Forelimb muscle (tissue), 1 donor: ENCODE measurements around the gene GLI1. TPM values are rescaled to one million over a fixed set of nuclear protein-coding genes. Genes with fewer than 3 reads are reported as not detected.
"Not testable (repeated sequence)": the region's sequence is repeated elsewhere in the genome, so short reads cannot be mapped to it uniquely, and the experiment has no call there.

Source experiments
- DNase-seq: peaks from one replicate; pipeline ENCODE4 v3.0.0-alpha.2; 2013; ENCODE audit warnings: low read depth
- polyA plus RNA-seq: library from polyadenylated mRNA; unstranded; fragments of 120-200 nt; gene quantifications from one replicate; pipeline ENCODE4 v1.2.1, GENCODE V29; 2013; ENCODE audit not compliant: insufficient read length

The GLI1 gene
- polyA plus RNA-seq, 1 donor, result 11.2 TPM

DNA sequence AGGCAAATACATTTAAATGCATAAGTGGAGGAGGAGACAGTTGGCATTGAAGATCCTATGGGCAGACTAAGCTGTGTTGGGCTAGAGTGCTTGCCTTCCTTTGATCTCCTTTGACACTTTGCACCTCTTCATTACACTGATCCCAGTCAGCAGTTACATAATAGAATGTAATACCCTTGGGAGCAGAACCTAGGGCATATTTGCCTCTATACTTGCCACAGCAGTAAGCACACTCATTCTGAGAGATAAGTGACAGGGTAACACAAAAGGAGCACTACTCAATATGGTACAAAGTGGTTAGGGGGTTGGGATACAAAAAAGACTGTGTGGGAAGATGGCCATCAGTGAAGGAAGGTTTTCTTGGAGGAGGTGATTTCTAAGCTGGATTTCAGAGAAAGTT, 37.2 kb downstream of the GLI1 start:
- no peak for DNase-seq

DNA sequence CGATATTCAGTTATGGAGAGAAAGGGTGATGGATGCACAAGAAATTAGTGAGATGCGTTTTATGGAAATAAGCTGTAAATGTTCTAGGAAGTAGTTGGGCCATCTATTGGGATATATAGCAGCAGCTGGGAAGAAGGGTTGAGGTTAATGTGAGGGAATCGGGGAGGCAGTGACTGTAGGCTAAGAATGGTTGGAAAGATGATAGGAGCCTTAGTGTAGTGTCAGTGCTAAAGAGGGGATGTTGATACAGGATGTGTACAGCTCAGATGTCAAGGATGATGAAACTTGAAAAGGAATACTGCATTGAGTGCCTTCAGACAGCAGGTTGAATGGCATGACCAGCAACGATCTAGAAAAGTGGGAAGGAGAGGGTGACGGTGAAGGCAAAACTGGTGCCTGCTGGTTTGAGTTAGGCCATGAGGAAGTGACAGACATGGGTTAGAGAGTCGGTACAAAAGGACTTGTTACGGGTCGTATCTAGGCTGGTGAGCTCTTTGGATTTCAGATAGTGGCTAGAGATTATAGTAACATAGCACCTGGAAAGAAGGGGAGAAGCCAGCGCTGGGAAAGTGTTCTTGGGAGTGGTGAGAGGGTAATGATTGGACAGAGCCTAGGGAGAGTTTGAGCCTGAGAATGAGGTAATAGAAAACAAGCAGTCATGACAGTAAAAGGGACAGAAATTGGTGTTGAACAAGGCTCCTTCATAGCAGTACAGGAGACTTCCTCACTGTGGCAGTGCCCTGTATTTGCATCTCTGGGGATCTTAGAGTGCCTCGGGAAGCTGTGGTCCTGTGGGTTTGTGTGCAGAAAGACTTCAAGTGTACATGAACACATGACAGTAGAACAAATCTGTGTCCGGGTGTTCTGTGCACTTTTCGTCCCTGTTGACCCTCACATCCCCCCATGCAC, 37.9 kb downstream of the GLI1 start:
- DNase-seq, result no peak

DNA sequence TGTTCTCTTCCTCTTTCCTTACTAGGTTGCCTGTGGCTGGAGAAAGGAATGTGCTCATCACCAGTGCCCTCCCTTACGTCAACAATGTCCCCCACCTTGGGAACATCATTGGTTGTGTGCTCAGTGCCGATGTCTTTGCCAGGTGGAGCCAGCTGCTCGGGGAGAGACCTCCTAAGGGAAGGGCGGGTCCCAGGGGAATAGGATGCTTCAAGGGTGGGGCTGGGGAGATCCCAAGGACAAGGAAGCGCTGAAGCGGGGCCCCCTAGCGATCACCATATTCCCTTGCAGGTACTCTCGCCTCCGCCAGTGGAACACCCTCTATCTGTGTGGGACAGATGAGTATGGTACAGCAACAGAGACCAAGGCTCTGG, 38.5 kb downstream of the GLI1 start:
- DNase-seq, result no peak

DNA sequence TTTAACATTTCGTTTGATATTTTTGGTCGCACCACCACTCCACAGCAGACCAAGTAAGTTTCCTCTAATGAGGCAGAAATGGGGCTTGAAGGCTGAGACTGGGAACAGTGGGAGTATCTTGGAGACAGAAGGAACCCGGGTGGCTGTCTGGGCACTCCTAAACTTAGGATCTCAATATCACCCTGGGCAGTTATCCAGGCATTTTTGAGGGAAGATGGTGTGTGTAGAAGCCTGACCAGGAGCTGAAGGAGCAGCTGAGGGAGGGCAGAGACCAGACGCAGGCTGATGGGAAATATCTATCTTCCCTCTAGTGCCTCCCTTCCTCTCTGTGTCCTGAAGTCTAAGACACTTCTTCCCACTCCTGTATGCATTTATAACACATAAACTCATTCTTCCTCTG, 39.0 kb downstream of the GLI1 start:
- DNase-seq, result no peak

DNA sequence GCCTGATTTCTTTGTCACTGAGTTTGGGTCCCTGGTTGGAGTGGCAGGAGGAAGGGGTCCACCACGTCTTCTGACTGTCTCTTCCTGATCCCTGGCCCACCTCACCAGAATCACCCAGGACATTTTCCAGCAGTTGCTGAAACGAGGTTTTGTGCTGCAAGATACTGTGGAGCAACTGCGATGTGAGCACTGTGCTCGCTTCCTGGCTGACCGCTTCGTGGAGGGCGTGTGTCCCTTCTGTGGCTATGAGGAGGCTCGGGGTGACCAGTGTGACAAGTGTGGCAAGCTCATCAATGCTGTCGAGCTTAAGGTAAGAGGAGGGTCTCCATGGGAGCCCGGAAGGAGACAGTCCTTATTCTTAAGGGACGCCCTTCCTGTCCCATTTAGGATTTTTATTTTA, 40.6 kb downstream of the GLI1 start:
- DNase-seq, result no peak

DNA sequence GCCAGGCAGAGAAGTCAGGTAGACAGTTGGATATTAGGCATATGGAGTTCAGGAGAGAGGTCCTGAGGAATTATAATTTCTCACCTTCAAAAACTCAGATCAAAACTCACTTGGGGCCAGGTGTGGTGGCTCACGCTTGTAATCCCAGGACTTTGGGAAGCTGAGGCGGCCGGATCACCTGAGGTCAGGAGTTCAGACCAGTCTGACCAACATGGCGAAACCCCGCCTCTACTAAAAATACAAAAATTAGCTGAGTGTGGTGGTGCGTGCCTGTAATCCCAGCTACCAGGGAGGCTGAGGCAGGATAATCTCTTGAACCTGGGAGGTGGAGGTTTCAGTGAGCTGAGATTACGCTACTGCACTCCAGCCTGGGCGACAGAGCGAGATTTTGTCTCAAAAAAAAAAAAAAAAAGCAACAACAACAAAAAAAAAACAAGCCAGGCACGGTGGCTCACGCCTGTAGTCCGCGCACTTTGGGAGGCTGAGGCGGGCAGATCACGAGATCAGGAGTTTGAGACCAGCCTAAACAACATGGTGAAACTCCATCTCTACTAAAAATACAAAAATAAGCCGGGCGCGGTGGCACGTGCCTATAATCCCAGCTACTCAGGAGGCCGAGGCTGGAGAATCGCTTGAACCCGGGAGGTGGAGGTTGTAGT, 42.9 kb downstream of the GLI1 start:
- DNase-seq, result not testable (repeated sequence)

DNA sequence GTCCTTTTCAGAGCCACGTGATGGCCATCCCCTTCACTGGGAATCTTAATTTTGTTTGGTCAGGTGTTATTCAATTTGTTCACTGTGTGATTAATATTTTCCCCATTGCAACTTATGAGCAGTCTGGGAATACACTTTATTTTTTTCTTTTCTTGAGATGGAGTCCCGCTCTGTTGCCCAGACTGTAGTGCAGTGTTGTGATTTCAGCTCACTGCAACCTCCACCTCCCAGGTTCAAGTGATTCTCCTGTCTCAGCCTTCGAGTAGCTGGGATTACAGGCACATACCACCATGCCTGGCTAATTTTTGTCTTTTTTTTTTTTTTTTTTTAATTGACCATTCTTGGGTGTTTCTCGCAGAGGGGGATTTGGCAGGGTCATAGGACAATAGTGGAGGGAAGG, 47.0 kb downstream of the GLI1 start:
- DNase-seq, result not testable (repeated sequence)

DNA sequence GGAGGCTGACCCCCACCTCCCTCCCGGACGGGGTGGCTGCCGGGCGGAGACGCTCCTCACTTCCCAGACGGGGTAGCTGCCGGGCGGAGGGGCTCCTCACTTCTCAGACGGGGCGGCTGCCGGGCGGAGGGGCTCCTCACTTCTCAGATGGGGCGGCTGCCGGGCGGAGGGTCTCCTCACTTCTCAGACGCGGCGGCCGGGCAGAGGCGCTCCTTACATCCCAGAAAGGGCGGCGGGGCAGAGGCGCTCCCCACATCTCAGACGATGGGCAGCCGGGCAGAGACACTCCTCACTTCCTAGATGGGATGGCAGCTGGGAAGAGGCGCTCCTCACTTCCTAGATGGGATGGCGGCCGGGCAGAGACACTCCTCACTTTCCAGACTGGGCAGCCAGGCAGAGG, 48.2 kb downstream of the GLI1 start:
- DNase-seq, result not testable (repeated sequence)

DNA sequence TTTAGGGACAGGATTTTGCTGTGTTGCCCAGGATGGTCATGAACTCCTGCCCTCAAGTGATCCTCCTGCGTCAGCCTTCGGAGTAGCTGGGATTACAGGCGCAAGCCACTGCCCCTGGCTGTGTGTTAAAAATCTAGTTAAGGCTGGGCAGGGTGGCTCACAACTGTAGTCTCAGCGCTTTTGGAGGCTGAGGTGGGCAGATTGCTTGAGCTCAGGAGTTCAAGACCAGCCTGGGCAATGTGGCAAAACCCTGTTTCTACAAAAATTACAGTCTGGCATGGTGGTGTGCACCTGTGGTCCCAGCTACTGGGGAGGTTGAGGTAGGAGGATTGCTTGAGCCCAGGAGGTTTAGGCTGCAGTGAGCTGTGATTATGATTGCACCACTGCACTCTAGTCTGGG, 51.6 kb downstream of the GLI1 start:
- DNase-seq, result no peak

DNA sequence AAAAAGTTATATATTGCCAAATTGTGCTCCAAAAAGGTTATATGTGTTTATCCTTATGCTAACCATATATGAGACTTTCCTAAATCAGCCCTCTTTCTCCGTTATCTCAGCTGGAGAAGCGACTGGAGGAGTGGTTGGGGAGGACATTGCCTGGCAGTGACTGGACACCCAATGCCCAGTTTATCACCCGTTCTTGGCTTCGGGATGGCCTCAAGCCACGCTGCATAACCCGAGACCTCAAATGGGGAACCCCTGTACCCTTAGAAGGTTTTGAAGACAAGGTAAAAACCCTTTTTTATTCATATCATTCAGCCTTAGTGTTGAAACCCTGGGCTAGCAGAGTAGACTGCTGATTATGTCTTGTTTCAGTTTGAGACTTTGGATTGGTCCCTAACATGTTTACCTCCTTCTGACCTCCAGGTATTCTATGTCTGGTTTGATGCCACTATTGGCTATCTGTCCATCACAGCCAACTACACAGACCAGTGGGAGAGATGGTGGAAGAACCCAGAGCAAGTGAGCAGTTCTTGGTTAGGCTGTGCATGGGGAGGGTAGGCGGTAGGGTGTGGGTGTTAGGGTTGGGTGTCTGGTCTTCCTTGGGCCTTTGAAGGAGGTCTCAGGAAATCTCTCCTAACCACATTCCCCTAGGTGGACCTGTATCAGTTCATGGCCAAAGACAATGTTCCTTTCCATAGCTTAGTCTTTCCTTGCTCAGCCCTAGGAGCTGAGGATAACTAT, 52.2 kb downstream of the GLI1 start:
- no peak for DNase-seq

DNA sequence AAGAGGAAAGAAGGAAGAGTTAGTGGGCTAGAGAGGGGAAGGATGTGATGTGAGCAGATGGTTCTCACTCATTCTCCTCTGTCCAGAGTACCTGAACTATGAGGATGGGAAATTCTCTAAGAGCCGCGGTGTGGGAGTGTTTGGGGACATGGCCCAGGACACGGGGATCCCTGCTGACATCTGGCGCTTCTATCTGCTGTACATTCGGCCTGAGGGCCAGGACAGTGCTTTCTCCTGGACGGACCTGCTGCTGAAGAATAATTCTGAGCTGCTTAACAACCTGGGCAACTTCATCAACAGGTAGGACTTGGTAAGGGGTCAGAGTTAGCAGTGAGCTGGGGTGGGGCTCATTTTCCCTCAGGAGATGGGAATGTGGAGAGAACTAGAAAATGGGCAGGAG, 53.1 kb downstream of the GLI1 start:
- DNase-seq, result no peak

DNA sequence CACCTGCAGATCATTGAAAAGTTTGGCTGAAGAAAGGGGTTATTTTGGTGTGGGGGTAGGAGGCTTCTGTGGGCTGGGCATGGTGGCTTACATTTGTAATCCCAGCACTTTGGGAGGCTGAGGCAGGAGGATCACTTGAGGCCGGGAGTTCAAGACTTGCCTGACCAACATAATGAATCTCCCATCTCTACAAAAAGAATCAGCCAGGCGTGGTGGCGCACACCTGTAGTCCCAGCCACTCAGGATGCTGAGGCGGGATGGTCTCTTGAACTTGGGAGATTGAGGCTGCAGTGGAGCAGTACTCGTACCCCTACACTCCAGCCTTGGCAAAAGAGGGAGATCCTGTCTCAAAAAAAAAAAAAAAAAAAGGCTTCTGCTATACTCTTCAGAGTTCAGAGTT, 53.7 kb downstream of the GLI1 start:
- DNase-seq, result no peak

DNA sequence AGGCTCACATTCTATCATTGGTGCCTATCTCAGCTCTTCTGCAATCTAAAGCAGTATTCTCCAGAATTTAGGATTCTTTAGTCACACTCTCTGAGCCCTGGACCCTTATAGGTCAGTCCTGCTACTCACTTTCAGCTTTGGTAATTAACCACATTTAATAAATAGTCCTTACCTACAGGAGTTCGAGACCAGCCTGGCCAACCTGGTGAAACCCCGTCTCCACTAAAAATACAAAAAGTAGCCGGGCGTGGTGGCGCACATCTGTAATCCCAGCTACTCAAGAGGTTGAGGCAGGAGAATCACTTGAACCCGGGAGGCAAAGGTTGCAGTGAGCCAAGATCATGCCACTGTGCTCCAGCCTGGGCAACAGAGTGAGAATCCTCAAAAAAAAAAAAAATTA, 54.1 kb downstream of the GLI1 start:
- not testable (repeated sequence) for DNase-seq

DNA sequence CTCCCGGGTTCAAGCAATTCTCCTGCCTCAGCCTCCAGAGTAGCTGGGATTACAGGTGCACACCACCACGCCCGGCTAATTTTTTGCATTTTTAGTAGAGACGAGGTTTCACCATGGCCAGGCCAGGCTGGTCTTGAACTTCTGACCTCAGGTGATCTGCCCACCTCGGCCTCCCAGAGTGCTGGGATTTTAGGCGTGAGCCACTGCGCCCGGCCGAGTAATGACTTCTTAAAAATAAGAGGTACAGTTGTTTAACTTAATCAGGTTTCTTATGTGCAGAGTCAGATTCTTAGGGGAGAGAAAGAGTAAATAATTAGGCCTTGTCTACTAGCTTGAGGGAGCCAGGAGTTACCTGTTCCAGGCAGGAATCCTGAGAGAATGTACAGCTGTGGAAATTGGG, 54.7 kb downstream of the GLI1 start:
- DNase-seq, result not testable (repeated sequence)

DNA sequence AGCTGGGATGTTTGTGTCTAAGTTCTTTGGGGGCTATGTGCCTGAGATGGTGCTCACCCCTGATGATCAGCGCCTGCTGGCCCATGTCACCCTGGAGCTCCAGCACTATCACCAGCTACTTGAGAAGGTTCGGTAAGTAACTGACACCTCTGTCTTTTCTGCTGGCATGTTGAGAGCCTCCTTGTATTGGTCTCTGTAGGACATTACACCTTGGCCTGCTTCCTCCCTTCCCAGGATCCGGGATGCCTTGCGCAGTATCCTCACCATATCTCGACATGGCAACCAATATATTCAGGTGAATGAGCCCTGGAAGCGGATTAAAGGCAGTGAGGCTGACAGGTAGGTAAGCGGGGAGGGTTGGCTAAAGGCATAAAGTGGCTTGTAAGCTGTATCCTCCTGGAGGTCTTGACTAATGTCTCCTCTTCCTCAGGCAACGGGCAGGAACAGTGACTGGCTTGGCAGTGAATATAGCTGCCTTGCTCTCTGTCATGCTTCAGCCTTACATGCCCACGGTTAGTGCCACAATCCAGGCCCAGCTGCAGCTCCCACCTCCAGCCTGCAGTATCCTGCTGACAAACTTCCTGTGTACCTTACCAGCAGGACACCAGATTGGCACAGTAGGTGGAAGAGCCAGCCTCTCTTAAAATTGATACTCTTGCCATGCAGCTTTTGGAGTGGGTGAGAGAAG, 55.3 kb downstream of the GLI1 start:
- no peak for DNase-seq

DNA sequence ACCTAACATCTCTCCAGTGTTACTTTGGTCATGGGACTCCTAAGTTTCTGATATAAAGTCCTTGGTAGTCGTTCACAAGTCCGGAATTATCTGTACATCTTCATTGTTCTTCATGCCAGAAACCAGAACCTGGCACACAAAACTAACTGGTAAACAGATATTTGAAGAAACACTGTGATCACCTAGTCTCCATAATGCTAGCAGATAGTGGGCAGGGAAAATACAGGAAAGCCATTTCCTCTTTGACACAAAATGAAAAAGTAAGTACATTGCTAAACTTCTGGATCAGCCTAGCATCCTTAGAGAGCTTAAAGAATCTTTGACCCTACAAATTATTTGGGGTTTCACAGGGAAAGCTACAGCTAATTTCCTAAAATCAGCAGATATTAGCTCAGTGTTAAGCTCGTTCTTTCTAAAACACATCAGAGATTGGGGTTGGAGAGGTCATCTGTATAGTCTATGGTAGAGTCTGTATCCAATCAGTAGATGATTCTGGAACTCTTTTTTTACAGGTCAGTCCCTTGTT, 55.9 kb downstream of the GLI1 start:
- DNase-seq, result no peak

DNA sequence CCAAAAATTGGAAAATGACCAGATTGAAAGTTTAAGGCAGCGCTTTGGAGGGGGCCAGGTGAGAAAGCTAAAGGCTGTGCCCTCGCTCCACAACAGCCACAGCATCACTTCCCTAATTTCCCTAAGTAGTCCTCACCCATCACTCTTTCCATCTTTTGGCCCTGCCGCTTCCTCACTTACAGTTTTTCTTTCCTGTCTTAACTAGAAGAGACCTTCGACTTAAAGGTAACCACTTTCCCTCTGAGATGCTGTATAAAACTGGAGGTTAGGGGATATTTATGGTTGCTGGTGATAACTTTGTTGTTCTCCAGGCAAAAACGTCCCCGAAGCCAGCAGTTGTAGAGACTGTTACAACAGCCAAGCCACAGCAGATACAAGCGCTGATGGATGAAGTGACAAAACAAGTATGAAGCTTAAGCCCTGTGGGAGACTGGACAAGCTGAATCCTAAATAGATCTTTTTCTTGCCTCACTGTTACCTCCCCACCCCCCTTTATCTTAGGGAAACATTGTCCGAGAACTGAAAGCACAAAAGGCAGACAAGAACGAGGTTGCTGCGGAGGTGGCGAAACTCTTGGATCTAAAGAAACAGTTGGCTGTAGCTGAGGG, 56.5 kb downstream of the GLI1 start:
- DNase-seq, result no peak

DNA sequence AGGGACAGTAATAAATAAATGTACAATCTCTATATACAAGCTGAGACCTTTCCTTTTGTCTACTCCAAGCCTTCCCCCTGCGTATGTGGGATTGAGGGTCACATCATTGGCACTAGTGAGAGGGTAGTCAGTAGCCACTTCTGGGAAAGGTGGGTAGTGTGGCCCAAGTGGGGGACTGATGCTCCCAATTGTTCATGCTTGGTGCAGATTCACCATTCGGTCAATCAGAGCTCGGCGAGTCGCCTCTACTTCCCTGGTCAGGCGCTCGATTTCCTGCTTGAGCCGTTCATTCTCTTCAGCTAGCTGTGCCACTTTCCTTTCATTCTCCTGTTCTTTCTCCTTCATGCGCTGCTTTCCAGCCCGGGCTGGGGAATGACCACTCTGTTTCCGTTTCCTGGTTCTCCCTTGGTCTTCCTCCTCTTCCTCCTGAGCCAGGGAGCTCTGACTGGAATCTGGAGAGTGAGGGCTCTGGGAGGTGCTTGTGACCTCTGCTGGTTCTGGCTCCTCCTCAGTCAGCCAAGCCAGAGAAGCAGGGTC, 57.1 kb downstream of the GLI1 start:
- DNase-seq, result no peak

DNA sequence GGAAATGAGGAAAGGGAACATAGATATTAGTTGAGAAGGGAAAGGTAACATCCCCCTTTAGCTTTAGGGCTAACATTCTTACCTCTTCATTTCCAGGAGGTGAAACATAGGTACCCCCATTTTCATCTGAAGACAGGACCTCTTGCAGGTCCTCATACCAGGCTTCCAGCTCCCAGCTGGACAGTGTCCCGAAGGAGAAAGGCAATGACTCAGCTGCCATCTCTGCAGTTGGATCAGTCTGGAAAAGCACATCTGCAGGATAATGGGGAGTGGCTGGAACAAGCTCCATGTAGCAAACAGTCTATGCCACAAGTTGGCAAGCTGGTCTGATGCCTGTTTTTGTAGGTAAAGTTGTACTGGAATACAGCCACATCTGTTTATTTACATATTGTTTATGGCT, 57.6 kb downstream of the GLI1 start:
- no peak for DNase-seq

DNA sequence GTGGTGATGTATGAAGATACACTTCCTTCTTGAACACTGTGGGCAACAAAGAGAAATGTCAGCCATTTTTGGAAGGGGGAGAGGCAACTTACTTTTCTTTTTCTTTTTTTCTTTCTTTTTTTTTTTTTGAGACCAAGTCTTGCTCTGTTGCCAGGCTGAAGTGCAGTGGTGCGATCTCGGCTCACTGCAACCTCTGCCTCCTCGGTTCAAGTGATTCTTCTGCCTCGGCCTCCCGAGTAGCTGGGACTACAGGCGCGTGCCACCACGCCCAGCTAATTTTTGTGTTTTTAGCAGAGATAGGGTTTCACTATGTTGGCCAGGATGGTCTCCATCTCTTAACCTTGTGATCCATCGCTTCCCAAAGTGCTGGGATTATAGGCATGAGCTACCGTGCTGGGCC, 58.1 kb downstream of the GLI1 start:
- not testable (repeated sequence) for DNase-seq
